GM12878 (cell line): ENCODE results near the gene PKP4. TPM values are rescaled to one million over a fixed set of nuclear protein-coding genes. Genes with fewer than 3 reads are reported as not detected.

ENCODE experiments used
- ATAC-seq: fragments of 200-7000 bp; cut with Tn5 transposase; 3 replicates; pipeline ENCODE4 v1.9.1; 2020; ENCODE audit warnings: mild to moderate bottlenecking, moderate library complexity
- BruUV-seq: library from RNA; stranded (reverse); fragments of 400-500 nt; replicated peaks from 2 replicates; lab custom pipeline; 2021; lab: Mats Ljungman, UMichigan
- CTCF ChIA-PET: fragments of 300-600 bp; sonication (Branson Sonifier 250); formaldehyde crosslinking; extraction: SDS; loops from one replicate; lab custom pipeline; 2021; ENCODE audit warnings: inconsistent platforms; lab: Yijun Ruan, JAX
- POLR2A ChIA-PET: fragments of 350-600 bp; formaldehyde crosslinking; extraction: SDS; loops from one replicate; lab custom pipeline; 2021; ENCODE audit warnings: inconsistent platforms; lab: Charles Lee
- RAD21 ChIA-PET: fragments of 300-600 bp; sonication (Branson Sonifier 250); formaldehyde crosslinking; loops from one replicate; lab custom pipeline; 2023; ENCODE audit warnings: antibody characterized with exemption; ENCODE audit not compliant: unreplicated experiment; lab: Charles Lee
- SMC1A ChIA-PET: fragments of 300-600 bp; sonication (Branson Sonifier 250); formaldehyde crosslinking; loops from one replicate; lab custom pipeline; 2023; ENCODE audit not compliant: unreplicated experiment, uncharacterized antibody; lab: Charles Lee
- DNase-seq: peaks from one replicate; pipeline ENCODE4 v3.0.0-alpha.2; 2011; ENCODE audit warnings: low read depth, low spot score
- FAIRE-seq: peaks from 3 replicates; lab custom pipeline; 2011; peaks lifted over from hg19 to GRCh38; lab: Jason Lieb, UNC
- H2AFZ ChIP-seq: 2 replicates; pipeline ENCODE4 v1.6.0; 2011; ENCODE audit warnings: low read depth, low read length, control low read depth; ENCODE audit not compliant: control insufficient read depth
- H3K27ac ChIP-seq: 2 replicates; pipeline ENCODE4 v1.5.1; 2011; ENCODE audit warnings: control low read depth; ENCODE audit not compliant: control insufficient read depth, insufficient read depth
- H3K27me3 ChIP-seq, 2 experiments: replicated peaks in 1 of 2; 2 replicates each; pipeline versions ENCODE4 v1.6.0 to v1.6.1; 2011; ENCODE audit warnings: low read length in 1 of 2; ENCODE audit not compliant: control insufficient read depth in 2 of 2, insufficient read depth in 2 of 2
- H3K36me3 ChIP-seq, 2 experiments: 2 replicates each; pipeline ENCODE4 v1.5.1; 2011; ENCODE audit warnings: low read length in 1 of 2; ENCODE audit not compliant: control insufficient read depth in 2 of 2, insufficient read depth in 2 of 2
- H3K4me1 ChIP-seq: 2 replicates; pipeline ENCODE4 v1.6.1; 2011; ENCODE audit warnings: mild to moderate bottlenecking, low read length, moderate library complexity, mixed read lengths; ENCODE audit not compliant: control insufficient read depth, insufficient read depth
- H3K4me2 ChIP-seq: 2 replicates; pipeline ENCODE4 v1.6.0; 2011; ENCODE audit warnings: control low read depth; ENCODE audit not compliant: control insufficient read depth, insufficient read depth
- H3K4me3 ChIP-seq: fragments of 200-600 bp; sonication (generic); 2 replicates; pipeline ENCODE4 v1.5.1; 2016
- H3K79me2 ChIP-seq: 2 replicates; pipeline ENCODE4 v1.6.0; 2011; ENCODE audit warnings: low read length; ENCODE audit not compliant: control insufficient read depth, insufficient read depth
- H3K9ac ChIP-seq: 2 replicates; pipeline ENCODE4 v1.8.0; 2011; ENCODE audit warnings: low read length, control low read depth, mixed read lengths; ENCODE audit not compliant: control insufficient read depth, insufficient read depth
- H3K9me3 ChIP-seq: replicated peaks from 3 replicates; pipeline ENCODE4 v1.5.1; 2011; ENCODE audit warnings: mild to moderate bottlenecking, low read length; ENCODE audit not compliant: control insufficient read depth, insufficient read depth
- H4K20me1 ChIP-seq: 2 replicates; pipeline ENCODE4 v1.6.0; 2011; ENCODE audit not compliant: control insufficient read depth, insufficient read depth
- ELK1 ChIP-seq: IDR thresholded peaks from 2 replicates; pipeline ENCODE4 v1.6.1; 2012; ENCODE audit warnings: low read depth, low read length, improper control_type of control experiment
- LARP7 ChIP-seq: fragments of 450-650 bp; IDR thresholded peaks from 2 replicates; pipeline ENCODE4 v1.6.1; 2017; ENCODE audit warnings: mild to moderate bottlenecking
- RUNX3 ChIP-seq: IDR thresholded peaks from 2 replicates; pipeline ENCODE4 v1.6.1; 2012; ENCODE audit warnings: low read length, inconsistent platforms
- SPI1 ChIP-seq: IDR thresholded peaks from 2 replicates; pipeline ENCODE4 v1.6.1; 2011; ENCODE audit warnings: low read depth, mild to moderate bottlenecking, low read length, moderate library complexity, borderline replicate concordance; ENCODE audit not compliant: insufficient read depth
- WGBS: methylation state at CpG from one replicate; pipeline ENCODE4 v1.1.6; 2016; ENCODE audit warnings: low lambda C conversion rate; ENCODE audit not compliant: insufficient replicate concordance, insufficient coverage; ENCODE audit errors: missing lambda C conversion rate; 5-methylcytosine and 5-hydroxymethylcytosine counted together
- in situ Hi-C: fragments of 300-500 bp; cut with MboI; formaldehyde crosslinking; loops from 9 replicates; pipeline ENCODE4 v1.14.3; 2018; ENCODE audit warnings: mixed read lengths
- intact Hi-C: fragments of 100-400 bp; cut with micrococcal nuclease; formaldehyde crosslinking; loops from one replicate; pipeline ENCODE4 v1.14.2; 2022; ENCODE audit not compliant: unreplicated experiment
- polyA plus RNA-seq, 11 experiments: library from polyadenylated mRNA; depleted of rRNA in 4 of 11; unstranded in 6 of 11; stranded (reverse) in 5 of 11; fragments of >200 nt; fragmentation: Nextera tagmentation in 4 of 11; fragmentation: Illumina TruSeq in 1 of 11; extraction: Ambion mirVana in 4 of 11; extraction: Trizol in 1 of 11; gene quantifications; 1 replicate in 1 of 11; 2 replicates in 10 of 11; pipeline versions ENCODE4 v1.2.1 to v1.2.3, GENCODE V29; 2011 to 2016; ENCODE audit warnings: inconsistent platforms in 2 of 11, missing spikeins in 2 of 11, low read depth in 1 of 11
- total RNA-seq, 4 experiments: library from RNA; depleted of rRNA in 3 of 4; stranded (reverse); fragments of >200 nt in 3 of 4; fragmentation: Illumina TruSeq in 1 of 4; extraction: Trizol in 1 of 4; gene quantifications; 2 replicates each; pipeline versions ENCODE4 v1.2.1 to v1.2.3, GENCODE V29; 2013 to 2021

PKP4 gene
- total and polyA plus RNA-seq, 10 of the 15 experiments (the other 5 are each of a cell fraction or from before 2014, with no cell fraction given), result 4.8 to 35.8 (median 17.7) TPM

- DNase-seq (no peak), FAIRE-seq (no peak), ATAC-seq (no peak)
- Histone ChIP-seq H3K27ac (no peak overlapping the region), H3K36me3 (no peaks in the 10 kb centered on the region), H3K27me3 (no peaks in the 10 kb centered on the region), H3K9ac (no peak overlapping the region), H3K79me2 (no peaks in the 10 kb centered on the region), H3K4me2 (no peak overlapping the region), H3K4me1 (no peaks in the 10 kb centered on the region), H3K4me3 (no peak overlapping the region), H4K20me1 (no peaks in the 10 kb centered on the region), H3K9me3 (no peaks in the 10 kb centered on the region), H2AFZ (peak overlapping the region; percentile 51; the same call in 1 of the 2 replicates)
- intact Hi-C loops, result no loop called here
- WGBS, result 91% methylated on average over 3 of the region's 3 CpGs
- no TSS peak for BruUV-seq
- TF ChIP-seq SPI1 (peak; percentile 36; the same call in 1 of the 2 replicates), LARP7 (no peak)
- in situ Hi-C loops, result no loop called here
- ChIA-PET POLR2A (no interaction called here), RAD21 (no interaction called here), CTCF (interaction anchor here (0.6 to 5.4 kb wide), 3 partner anchors 13 to 934 kb away, joined by 3 to 24 read pairs (median 4); no protein-coding TSS in a partner anchor), SMC1A (no interaction called here)
Measured at GRCh38 chr2:158477202-158477601, 20.4 kb downstream of the PKP4 start.

GRCh38 chr2:158478237-158478636, 21.5 kb downstream of the PKP4 start:
- intact Hi-C loops (no loop called here), in situ Hi-C loops (no loop called here)
- WGBS, result 97% methylated on average over 6 of the region's 6 CpGs
- ChIA-PET POLR2A (no interaction called here), CTCF (interaction anchor here (1.1 to 5.4 kb wide), 2 partner anchors 9 to 14 kb away, joined by 5 to 24 read pairs; no protein-coding TSS in a partner anchor), RAD21 (no interaction called here), SMC1A (no interaction called here)
- Histone ChIP-seq H3K27me3 (no peaks in the 10 kb centered on the region), H4K20me1 (no peaks in the 10 kb centered on the region), H3K4me3 (no peak overlapping the region), H2AFZ (no peak overlapping the region), H3K9me3 (no peaks in the 10 kb centered on the region), H3K9ac (no peak overlapping the region), H3K4me1 (no peaks in the 10 kb centered on the region), H3K36me3 (no peaks in the 10 kb centered on the region), H3K27ac (no peak overlapping the region), H3K79me2 (no peaks in the 10 kb centered on the region), H3K4me2 (no peak overlapping the region)
- ATAC-seq (no peak), DNase-seq (no peak), FAIRE-seq (no peak)
- TF ChIP-seq ELK1, result no peak
- TF ChIP-seq RUNX3, result peak; percentile 30; the same call in 1 of the 2 replicates
- BruUV-seq, result no TSS peak
